BE2C (cell line): ENCODE measurements around the gene CDC42SE1.

Experiments used
- DNase-seq: peaks from one replicate; pipeline ENCODE4 v3.0.0-alpha.2; 2020
- H3K27me3 ChIP-seq: fragments of 250-450 bp; sonication (Bioruptor Pico); 2 replicates; pipeline ENCODE4 v1.5.1; 2020; ENCODE audit warnings: mild to moderate bottlenecking
- H3K36me3 ChIP-seq: fragments of 250-450 bp; sonication (Bioruptor Pico); 2 replicates; pipeline ENCODE4 v1.5.1; 2020; ENCODE audit warnings: mild to moderate bottlenecking
- H3K4me1 ChIP-seq: fragments of 250-450 bp; sonication (Bioruptor Pico); 2 replicates; pipeline ENCODE4 v1.5.1; 2020
- H3K4me3 ChIP-seq: 2 replicates; pipeline ENCODE4 v1.5.1; 2011; ENCODE audit warnings: low read depth, low read length
- H3K9me3 ChIP-seq: fragments of 250-450 bp; sonication (Bioruptor Pico); 2 replicates; pipeline ENCODE4 v1.5.1; 2020
- CTCF ChIP-seq: IDR thresholded peaks from 2 replicates; pipeline ENCODE4 v1.5.1; 2012; ENCODE audit warnings: mild to moderate bottlenecking, low read depth, low read length

The CDC42SE1 gene

GRCh38 chr1:151049458-151049857 is 10.0 kb downstream of the CDC42SE1 start:
- DNase-seq = no peak
- Histone ChIP-seq H3K27me3 (no peaks in the 10 kb centered on the region), H3K4me3 (no peak overlapping the region), H3K4me1 (no peaks in the 10 kb centered on the region), H3K9me3 (no peaks in the 10 kb centered on the region), H3K36me3 (peaks cover 25% of the 10 kb centered on the region)
- TF ChIP-seq CTCF = no peak

- DNase-seq = no peak
- peaks cover 17% of the 10 kb centered on the region for H3K36me3 ChIP-seq
- no peak for TF ChIP-seq CTCF
Observed at GRCh38 chr1:151048645-151049032, 10.8 kb downstream of the CDC42SE1 start.

GRCh38 chr1:151047925-151048644 is 11.3 kb downstream of the CDC42SE1 start:
- peak; percentile 75 for TF ChIP-seq CTCF
- H3K4me1 ChIP-seq = no peaks in the 10 kb centered on the region
- peak; percentile 79 for DNase-seq

More at GRCh38 chr1:151048645-151049032, 10.8 kb downstream of the CDC42SE1 start:
- H3K4me1 ChIP-seq = no peaks in the 10 kb centered on the region
- H3K9me3 ChIP-seq = no peaks in the 10 kb centered on the region
- no peaks in the 10 kb centered on the region for H3K27me3 ChIP-seq
- H3K4me3 ChIP-seq = peak overlapping the region; percentile 94

GRCh38 chr1:151047591-151047924 is 11.9 kb downstream of the CDC42SE1 start, which contains the start of gene C1orf56:
Gene C1orf56 (plus strand): TSS chr1:151047751. CDS start chr1:151047848, 97 bp downstream.
- Histone ChIP-seq H3K36me3 (peaks cover 6% of the 10 kb centered on the region; the same call in 1 of the 2 replicates), H3K27me3 (no peaks in the 10 kb centered on the region), H3K4me3 (peak within 1 kb of the TSS; percentile 94), H3K9me3 (no peaks in the 10 kb centered on the region), H3K4me1 (no peaks in the 10 kb centered on the region)
- DNase-seq = peak; percentile 83
- no peak for TF ChIP-seq CTCF

More at GRCh38 chr1:151047925-151048644, 11.3 kb downstream of the CDC42SE1 start:
- H3K4me3 ChIP-seq = peak overlapping the region; percentile 94
- H3K9me3 ChIP-seq = no peaks in the 10 kb centered on the region
- peaks cover 12% of the 10 kb centered on the region; the same call in 1 of the 2 replicates for H3K36me3 ChIP-seq
- H3K27me3 ChIP-seq = no peaks in the 10 kb centered on the region

- Histone ChIP-seq H3K36me3 (no peaks in the 10 kb centered on the region), H3K27me3 (no peaks in the 10 kb centered on the region), H3K4me1 (no peaks in the 10 kb centered on the region), H3K4me3 (no peak overlapping the region), H3K9me3 (no peaks in the 10 kb centered on the region; the same call in 1 of the 2 replicates)
- TF ChIP-seq CTCF = no peak
- DNase-seq = no peak
Observed at GRCh38 chr1:151043163-151043562, 16.3 kb downstream of the CDC42SE1 start.

- no peak for DNase-seq
- Histone ChIP-seq H3K9me3 (no peaks in the 10 kb centered on the region; the same call in 1 of the 2 replicates), H3K4me3 (no peak overlapping the region), H3K4me1 (no peaks in the 10 kb centered on the region), H3K36me3 (no peaks in the 10 kb centered on the region; the same call in 1 of the 2 replicates), H3K27me3 (no peaks in the 10 kb centered on the region)
- no peak for TF ChIP-seq CTCF
Observed at GRCh38 chr1:151039521-151039920, 19.9 kb downstream of the CDC42SE1 start.
